ENCODE data around the gene CPA2.

DNA sequence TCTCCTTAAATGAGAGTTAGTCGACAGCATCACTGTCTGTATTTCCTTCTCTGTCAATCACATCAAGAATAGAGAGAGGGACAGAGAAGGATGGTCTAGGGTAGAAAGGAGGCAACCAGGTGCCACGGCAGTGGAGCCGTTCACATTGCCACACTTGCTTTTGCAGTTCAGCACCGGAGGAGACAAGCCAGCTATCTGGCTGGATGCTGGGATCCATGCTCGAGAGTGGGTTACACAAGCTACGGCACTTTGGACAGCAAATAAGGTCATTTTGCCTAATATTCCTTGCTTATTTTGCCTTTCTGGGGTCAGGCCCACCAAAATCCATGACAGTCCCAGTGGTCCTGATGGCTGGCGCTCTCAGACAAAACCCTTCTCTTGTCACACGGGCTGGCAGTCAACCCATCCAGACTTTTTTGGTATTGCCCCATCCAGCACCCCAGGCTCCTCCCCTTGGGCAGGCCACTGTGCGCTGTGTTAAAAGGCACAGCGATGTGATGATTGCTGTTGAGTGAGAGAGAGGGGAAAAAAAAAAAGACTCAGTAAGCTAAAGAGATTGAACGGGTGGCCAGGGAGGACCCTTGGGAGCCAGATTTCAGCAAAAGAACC, 8.4 kb downstream of the CPA2 start:
- TF ChIP-seq, protein P1, sequence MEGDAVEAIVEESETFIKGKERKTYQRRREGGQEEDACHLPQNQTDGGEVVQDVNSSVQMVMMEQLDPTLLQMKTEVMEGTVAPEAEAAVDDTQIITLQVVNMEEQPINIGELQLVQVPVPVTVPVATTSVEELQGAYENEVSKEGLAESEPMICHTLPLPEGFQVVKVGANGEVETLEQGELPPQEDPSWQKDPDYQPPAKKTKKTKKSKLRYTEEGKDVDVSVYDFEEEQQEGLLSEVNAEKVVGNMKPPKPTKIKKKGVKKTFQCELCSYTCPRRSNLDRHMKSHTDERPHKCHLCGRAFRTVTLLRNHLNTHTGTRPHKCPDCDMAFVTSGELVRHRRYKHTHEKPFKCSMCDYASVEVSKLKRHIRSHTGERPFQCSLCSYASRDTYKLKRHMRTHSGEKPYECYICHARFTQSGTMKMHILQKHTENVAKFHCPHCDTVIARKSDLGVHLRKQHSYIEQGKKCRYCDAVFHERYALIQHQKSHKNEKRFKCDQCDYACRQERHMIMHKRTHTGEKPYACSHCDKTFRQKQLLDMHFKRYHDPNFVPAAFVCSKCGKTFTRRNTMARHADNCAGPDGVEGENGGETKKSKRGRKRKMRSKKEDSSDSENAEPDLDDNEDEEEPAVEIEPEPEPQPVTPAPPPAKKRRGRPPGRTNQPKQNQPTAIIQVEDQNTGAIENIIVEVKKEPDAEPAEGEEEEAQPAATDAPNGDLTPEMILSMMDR (IDR thresholded peaks at IDR 0.05 in 4 of 5, conservative IDR thresholded peaks at IDR 0.05 in 1 of 5) = no peak
- TF ChIP-seq POLR2A (IDR thresholded peaks at IDR 0.05) = no peak

Measured in gastrocnemius medialis (tissue), 4 donors.